HepG2 (cell line): ENCODE results near the gene TJAP1. TPM values are rescaled to one million over a fixed set of nuclear protein-coding genes. Genes with fewer than 3 reads are reported as not detected.
A peak's percentile ranks its signal among the peaks of the same experiment; 100 is the strongest.

Experiments
- BCL6 ChIP-seq: IDR thresholded peaks from 2 replicates; pipeline ENCODE4 v1.6.1; 2016; ENCODE audit warnings: missing genetic modification reagents, missing compliant biosample characterization
- CHD2 ChIP-seq: IDR thresholded peaks from 2 replicates; pipeline ENCODE4 v1.6.1; 2011; ENCODE audit warnings: low read depth, low read length, improper control_type of control experiment
- FOXO1 ChIP-seq: sonication (generic); formaldehyde crosslinking; IDR thresholded peaks from 2 replicates; pipeline ENCODE4 v1.4.0; 2020; ENCODE audit warnings: missing genetic modification reagents
- HIVEP1 ChIP-seq: sonication (generic); formaldehyde crosslinking; IDR thresholded peaks from 2 replicates; pipeline ENCODE4 v1.4.0; 2020; ENCODE audit warnings: mild to moderate bottlenecking, missing genetic modification reagents
- HNRNPK ChIP-seq: fragments of 200-400 bp; formaldehyde crosslinking; IDR thresholded peaks from 2 replicates; pipeline ENCODE4 v1.6.1; 2018; ENCODE audit warnings: low read length, low read depth, moderate library complexity, mild to moderate bottlenecking; ENCODE audit not compliant: poor library complexity, severe bottlenecking
- KAT8 ChIP-seq: IDR thresholded peaks from 2 replicates; pipeline ENCODE4 v1.6.1; 2016; ENCODE audit warnings: missing genetic modification reagents, missing compliant biosample characterization
- PHF21A ChIP-seq: sonication (generic); formaldehyde crosslinking; IDR thresholded peaks from 2 replicates; pipeline ENCODE4 v1.5.0; 2020; ENCODE audit warnings: mild to moderate bottlenecking, missing genetic modification reagents
- RARG ChIP-seq: sonication (generic); formaldehyde crosslinking; IDR thresholded peaks from 2 replicates; pipeline ENCODE4 v1.4.0; 2020; ENCODE audit warnings: low read depth, mild to moderate bottlenecking, missing genetic modification reagents
- RFXAP ChIP-seq: sonication (generic); formaldehyde crosslinking; IDR thresholded peaks from 2 replicates; pipeline ENCODE4 v1.4.0; 2020; ENCODE audit warnings: missing genetic modification reagents, borderline replicate concordance
- YY1 ChIP-seq: IDR thresholded peaks from 2 replicates; pipeline ENCODE4 v1.6.1; 2011; ENCODE audit warnings: low read length, low read depth, moderate library complexity, mild to moderate bottlenecking; ENCODE audit not compliant: insufficient read depth, insufficient replicate concordance
- ZBTB14 ChIP-seq: sonication (generic); formaldehyde crosslinking; IDR thresholded peaks from 2 replicates; pipeline ENCODE4 v1.4.0; 2020; ENCODE audit warnings: missing genetic modification reagents
- ZNF251 ChIP-seq: sonication (generic); formaldehyde crosslinking; IDR thresholded peaks from 2 replicates; pipeline ENCODE4 v1.9.0; 2021; ENCODE audit warnings: mild to moderate bottlenecking, missing genetic modification reagents
- ZNF761 ChIP-seq: sonication (generic); formaldehyde crosslinking; conservative IDR thresholded peaks from 2 replicates; pipeline ENCODE4 v1.4.0; 2020; ENCODE audit warnings: mild to moderate bottlenecking, missing genetic modification reagents
- ZNF792 ChIP-seq: IDR thresholded peaks from 2 replicates; pipeline ENCODE4 v1.6.1; 2016
- ZNF839 ChIP-seq: sonication (generic); formaldehyde crosslinking; IDR thresholded peaks from 2 replicates; pipeline ENCODE4 v1.4.0; 2020; ENCODE audit warnings: missing genetic modification reagents, mild to moderate bottlenecking, borderline replicate concordance
- polyA plus RNA-seq, 8 experiments: library from polyadenylated mRNA; depleted of rRNA in 3 of 8; stranded (reverse) in 7 of 8; unstranded in 1 of 8; fragments of >200 nt; fragmentation: Illumina TruSeq in 4 of 8; extraction: Trizol in 4 of 8; gene quantifications; 2 replicates each; pipeline versions ENCODE4 v1.2.1 to v1.2.3, GENCODE V29; 2011 to 2016; ENCODE audit warnings: low read depth in 4 of 8, missing spikeins in 1 of 8, mixed read lengths in 1 of 8; ENCODE audit not compliant: insufficient read depth in 1 of 8
- total RNA-seq, 5 experiments: library from RNA; depleted of rRNA; stranded (reverse); fragments of >200 nt; fragmentation: Illumina TruSeq; extraction: Trizol; gene quantifications; 2 replicates each; pipeline ENCODE4 v1.2.3, GENCODE V29; 2016; ENCODE audit warnings: low read depth in 1 of 5
- TF ChIP-seq, protein P1 (sequence below): sonication (generic); formaldehyde crosslinking; IDR thresholded peaks from 2 replicates; pipeline ENCODE4 v1.5.1; 2020; ENCODE audit warnings: mild to moderate bottlenecking, missing genetic modification reagents, borderline replicate concordance
- TF ChIP-seq, protein P2 (sequence below): sonication (generic); formaldehyde crosslinking; IDR thresholded peaks from 2 replicates; pipeline ENCODE4; 2020; ENCODE audit warnings: missing genetic modification reagents, mild to moderate bottlenecking, borderline replicate concordance
- TF ChIP-seq, protein P3 (sequence below): sonication (generic); formaldehyde crosslinking; IDR thresholded peaks from 2 replicates; pipeline ENCODE4 v1.4.0; 2020; ENCODE audit warnings: mild to moderate bottlenecking, missing genetic modification reagents

The TJAP1 gene
- total and polyA plus RNA-seq, 2 of the 13 experiments (the other 11 are each of a cell fraction or from before 2014, with no cell fraction given): 15.7 to 41.6 TPM

GRCh38 chr6:43506667-43507471 lies 29.5 kb downstream of the TJAP1 start (continued):
- TF ChIP-seq YY1: peak; percentile 8
- TF ChIP-seq, protein P1, sequence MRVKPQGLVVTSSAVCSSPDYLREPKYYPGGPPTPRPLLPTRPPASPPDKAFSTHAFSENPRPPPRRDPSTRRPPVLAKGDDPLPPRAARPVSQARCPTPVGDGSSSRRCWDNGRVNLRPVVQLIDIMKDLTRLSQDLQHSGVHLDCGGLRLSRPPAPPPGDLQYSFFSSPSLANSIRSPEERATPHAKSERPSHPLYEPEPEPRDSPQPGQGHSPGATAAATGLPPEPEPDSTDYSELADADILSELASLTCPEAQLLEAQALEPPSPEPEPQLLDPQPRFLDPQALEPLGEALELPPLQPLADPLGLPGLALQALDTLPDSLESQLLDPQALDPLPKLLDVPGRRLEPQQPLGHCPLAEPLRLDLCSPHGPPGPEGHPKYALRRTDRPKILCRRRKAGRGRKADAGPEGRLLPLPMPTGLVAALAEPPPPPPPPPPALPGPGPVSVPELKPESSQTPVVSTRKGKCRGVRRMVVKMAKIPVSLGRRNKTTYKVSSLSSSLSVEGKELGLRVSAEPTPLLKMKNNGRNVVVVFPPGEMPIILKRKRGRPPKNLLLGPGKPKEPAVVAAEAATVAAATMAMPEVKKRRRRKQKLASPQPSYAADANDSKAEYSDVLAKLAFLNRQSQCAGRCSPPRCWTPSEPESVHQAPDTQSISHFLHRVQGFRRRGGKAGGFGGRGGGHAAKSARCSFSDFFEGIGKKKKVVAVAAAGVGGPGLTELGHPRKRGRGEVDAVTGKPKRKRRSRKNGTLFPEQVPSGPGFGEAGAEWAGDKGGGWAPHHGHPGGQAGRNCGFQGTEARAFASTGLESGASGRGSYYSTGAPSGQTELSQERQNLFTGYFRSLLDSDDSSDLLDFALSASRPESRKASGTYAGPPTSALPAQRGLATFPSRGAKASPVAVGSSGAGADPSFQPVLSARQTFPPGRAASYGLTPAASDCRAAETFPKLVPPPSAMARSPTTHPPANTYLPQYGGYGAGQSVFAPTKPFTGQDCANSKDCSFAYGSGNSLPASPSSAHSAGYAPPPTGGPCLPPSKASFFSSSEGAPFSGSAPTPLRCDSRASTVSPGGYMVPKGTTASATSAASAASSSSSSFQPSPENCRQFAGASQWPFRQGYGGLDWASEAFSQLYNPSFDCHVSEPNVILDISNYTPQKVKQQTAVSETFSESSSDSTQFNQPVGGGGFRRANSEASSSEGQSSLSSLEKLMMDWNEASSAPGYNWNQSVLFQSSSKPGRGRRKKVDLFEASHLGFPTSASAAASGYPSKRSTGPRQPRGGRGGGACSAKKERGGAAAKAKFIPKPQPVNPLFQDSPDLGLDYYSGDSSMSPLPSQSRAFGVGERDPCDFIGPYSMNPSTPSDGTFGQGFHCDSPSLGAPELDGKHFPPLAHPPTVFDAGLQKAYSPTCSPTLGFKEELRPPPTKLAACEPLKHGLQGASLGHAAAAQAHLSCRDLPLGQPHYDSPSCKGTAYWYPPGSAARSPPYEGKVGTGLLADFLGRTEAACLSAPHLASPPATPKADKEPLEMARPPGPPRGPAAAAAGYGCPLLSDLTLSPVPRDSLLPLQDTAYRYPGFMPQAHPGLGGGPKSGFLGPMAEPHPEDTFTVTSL: 0 out of 2 replicates have a peak, but pooled peaks have one; percentile 15
- no peak for TF ChIP-seq HNRNPK
- 0 out of 2 replicates have a peak, but pooled peaks have one; percentile 32 for TF ChIP-seq BCL6 (CRISPR knock-in tag)
- TF ChIP-seq ZBTB14 (CRISPR knock-in tag): no peak
- TF ChIP-seq CHD2: no peak
- TF ChIP-seq ZNF251 (CRISPR knock-in tag): no peak
- no peak for TF ChIP-seq ZNF792 (CRISPR knock-in tag)
- TF ChIP-seq, protein P2, sequence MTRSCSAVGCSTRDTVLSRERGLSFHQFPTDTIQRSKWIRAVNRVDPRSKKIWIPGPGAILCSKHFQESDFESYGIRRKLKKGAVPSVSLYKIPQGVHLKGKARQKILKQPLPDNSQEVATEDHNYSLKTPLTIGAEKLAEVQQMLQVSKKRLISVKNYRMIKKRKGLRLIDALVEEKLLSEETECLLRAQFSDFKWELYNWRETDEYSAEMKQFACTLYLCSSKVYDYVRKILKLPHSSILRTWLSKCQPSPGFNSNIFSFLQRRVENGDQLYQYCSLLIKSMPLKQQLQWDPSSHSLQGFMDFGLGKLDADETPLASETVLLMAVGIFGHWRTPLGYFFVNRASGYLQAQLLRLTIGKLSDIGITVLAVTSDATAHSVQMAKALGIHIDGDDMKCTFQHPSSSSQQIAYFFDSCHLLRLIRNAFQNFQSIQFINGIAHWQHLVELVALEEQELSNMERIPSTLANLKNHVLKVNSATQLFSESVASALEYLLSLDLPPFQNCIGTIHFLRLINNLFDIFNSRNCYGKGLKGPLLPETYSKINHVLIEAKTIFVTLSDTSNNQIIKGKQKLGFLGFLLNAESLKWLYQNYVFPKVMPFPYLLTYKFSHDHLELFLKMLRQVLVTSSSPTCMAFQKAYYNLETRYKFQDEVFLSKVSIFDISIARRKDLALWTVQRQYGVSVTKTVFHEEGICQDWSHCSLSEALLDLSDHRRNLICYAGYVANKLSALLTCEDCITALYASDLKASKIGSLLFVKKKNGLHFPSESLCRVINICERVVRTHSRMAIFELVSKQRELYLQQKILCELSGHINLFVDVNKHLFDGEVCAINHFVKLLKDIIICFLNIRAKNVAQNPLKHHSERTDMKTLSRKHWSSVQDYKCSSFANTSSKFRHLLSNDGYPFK: no peak
- no peak; the same call in 1 of the 2 replicates for TF ChIP-seq RFXAP
- no peak for TF ChIP-seq PHF21A (CRISPR knock-in tag)
- TF ChIP-seq HIVEP1 (CRISPR knock-in tag): peak; percentile 73
- TF ChIP-seq, protein P3, sequence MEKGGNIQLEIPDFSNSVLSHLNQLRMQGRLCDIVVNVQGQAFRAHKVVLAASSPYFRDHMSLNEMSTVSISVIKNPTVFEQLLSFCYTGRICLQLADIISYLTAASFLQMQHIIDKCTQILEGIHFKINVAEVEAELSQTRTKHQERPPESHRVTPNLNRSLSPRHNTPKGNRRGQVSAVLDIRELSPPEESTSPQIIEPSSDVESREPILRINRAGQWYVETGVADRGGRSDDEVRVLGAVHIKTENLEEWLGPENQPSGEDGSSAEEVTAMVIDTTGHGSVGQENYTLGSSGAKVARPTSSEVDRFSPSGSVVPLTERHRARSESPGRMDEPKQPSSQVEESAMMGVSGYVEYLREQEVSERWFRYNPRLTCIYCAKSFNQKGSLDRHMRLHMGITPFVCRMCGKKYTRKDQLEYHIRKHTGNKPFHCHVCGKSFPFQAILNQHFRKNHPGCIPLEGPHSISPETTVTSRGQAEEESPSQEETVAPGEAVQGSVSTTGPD: no peak
- TF ChIP-seq KAT8 (CRISPR knock-in tag): 0 out of 2 replicates have a peak, but pooled peaks have one; percentile 37
- no peak for TF ChIP-seq FOXO1 (CRISPR knock-in tag)
- no peak for TF ChIP-seq ZNF761
- TF ChIP-seq RARG (CRISPR knock-in tag): no peak
- peak; percentile 42; the same call in 1 of the 2 replicates for TF ChIP-seq ZNF839
